HL-60 (cell line): ENCODE measurements around the gene LY86.

Experiments used
- DNase-seq, 2 experiments: peaks; one replicate each; pipeline ENCODE4 v3.0.0-alpha.2; 2010 to 2020; ENCODE audit warnings: low read depth in 1 of 2, low spot score in 1 of 2
- H3K27ac ChIP-seq: fragments of 250-450 bp; sonication (Bioruptor Pico); replicated peaks from 2 replicates; pipeline ENCODE4 v1.5.1; 2020; ENCODE audit warnings: mild to moderate bottlenecking, moderate library complexity
- H3K27me3 ChIP-seq: fragments of 250-450 bp; sonication (Bioruptor Pico); 2 replicates; pipeline ENCODE4 v1.5.1; 2021; ENCODE audit warnings: mild to moderate bottlenecking, moderate library complexity; ENCODE audit not compliant: insufficient read depth, poor library complexity, severe bottlenecking
- H3K4me3 ChIP-seq: replicated peaks from 2 replicates; pipeline ENCODE4 v1.5.1; 2011; ENCODE audit warnings: mild to moderate bottlenecking, control low read depth, low read length; ENCODE audit not compliant: insufficient read depth
- CTCF ChIP-seq: IDR thresholded peaks from one replicate; pipeline ENCODE4 v1.5.1; 2011; ENCODE audit warnings: low read length, control low read depth, inconsistent platforms; ENCODE audit not compliant: insufficient read depth
- GABPA ChIP-seq: IDR thresholded peaks from 2 replicates; pipeline ENCODE4 v1.6.1; 2012; ENCODE audit warnings: low read depth
- POLR2AphosphoS5 ChIP-seq: IDR thresholded peaks from 2 replicates; pipeline ENCODE4 v1.6.1; 2012; ENCODE audit warnings: low read depth
- REST ChIP-seq: IDR thresholded peaks from 2 replicates; pipeline ENCODE4 v1.6.1; 2012; ENCODE audit warnings: low read depth; ENCODE audit not compliant: insufficient replicate concordance
- SPI1 ChIP-seq: IDR thresholded peaks from 2 replicates; pipeline ENCODE4 v1.6.1; 2012; ENCODE audit warnings: low read depth, mild to moderate bottlenecking, borderline replicate concordance

Gene LY86

GRCh38 chr6:6683969-6684833, 95.7 kb downstream of the LY86 start:
- DNase-seq = no peak
- H3K27me3 ChIP-seq = no peaks in the 10 kb centered on the region
- TF ChIP-seq POLR2AphosphoS5 = no peak
- TF ChIP-seq SPI1 = no peak
- no peak for TF ChIP-seq CTCF
- TF ChIP-seq GABPA = no peak
- no peak for TF ChIP-seq REST
- no peak overlapping the region for H3K4me3 ChIP-seq
- no peak overlapping the region; the same call in 1 of the 2 replicates for H3K27ac ChIP-seq

GRCh38 chr6:6685249-6686040, 96.9 kb downstream of the LY86 start:
- peak in 1 of 2 experiments; percentile 73 for DNase-seq
- no peak overlapping the region for H3K4me3 ChIP-seq
- H3K27me3 ChIP-seq = no peaks in the 10 kb centered on the region
- peak overlapping the region; percentile 36; the same call in 1 of the 2 replicates for H3K27ac ChIP-seq
- TF ChIP-seq REST (no peak), CTCF (no peak), POLR2AphosphoS5 (no peak), GABPA (no peak), SPI1 (no peak)

- DNase-seq = no peak
- no peak overlapping the region; the same call in 1 of the 2 replicates for H3K4me3 ChIP-seq
- no peaks in the 10 kb centered on the region for H3K27me3 ChIP-seq
- no peak for TF ChIP-seq SPI1
- TF ChIP-seq GABPA = no peak
- no peak for TF ChIP-seq CTCF
- TF ChIP-seq POLR2AphosphoS5 = no peak
- no peak for TF ChIP-seq REST
- H3K27ac ChIP-seq = peak overlapping the region; percentile 36
Measured at GRCh38 chr6:6686176-6686575, 97.7 kb downstream of the LY86 start.
